GM12878 (cell line): ENCODE results near the gene ARID3B. TPM values are rescaled to one million over a fixed set of nuclear protein-coding genes. Genes with fewer than 3 reads are reported as not detected.

Source experiments
- ATAC-seq: fragments of 200-7000 bp; cut with Tn5 transposase; 3 replicates; pipeline ENCODE4 v1.9.1; 2020; ENCODE audit warnings: mild to moderate bottlenecking, moderate library complexity
- BruUV-seq: library from RNA; stranded (reverse); fragments of 400-500 nt; replicated peaks from 2 replicates; lab custom pipeline; 2021; lab: Mats Ljungman, UMichigan
- CTCF ChIA-PET: fragments of 300-600 bp; sonication (Branson Sonifier 250); formaldehyde crosslinking; extraction: SDS; loops from one replicate; lab custom pipeline; 2021; ENCODE audit warnings: inconsistent platforms; lab: Yijun Ruan, JAX
- POLR2A ChIA-PET: fragments of 350-600 bp; formaldehyde crosslinking; extraction: SDS; loops from one replicate; lab custom pipeline; 2021; ENCODE audit warnings: inconsistent platforms; lab: Charles Lee
- RAD21 ChIA-PET: fragments of 300-600 bp; sonication (Branson Sonifier 250); formaldehyde crosslinking; loops from one replicate; lab custom pipeline; 2023; ENCODE audit warnings: antibody characterized with exemption; ENCODE audit not compliant: unreplicated experiment; lab: Charles Lee
- SMC1A ChIA-PET: fragments of 300-600 bp; sonication (Branson Sonifier 250); formaldehyde crosslinking; loops from one replicate; lab custom pipeline; 2023; ENCODE audit not compliant: unreplicated experiment, uncharacterized antibody; lab: Charles Lee
- DNase-seq: peaks from one replicate; pipeline ENCODE4 v3.0.0-alpha.2; 2011; ENCODE audit warnings: low read depth, low spot score
- FAIRE-seq: peaks from 3 replicates; lab custom pipeline; 2011; peaks lifted over from hg19 to GRCh38; lab: Jason Lieb, UNC
- H2AFZ ChIP-seq: 2 replicates; pipeline ENCODE4 v1.6.0; 2011; ENCODE audit warnings: low read depth, low read length, control low read depth; ENCODE audit not compliant: control insufficient read depth
- H3K27ac ChIP-seq: 2 replicates; pipeline ENCODE4 v1.5.1; 2011; ENCODE audit warnings: control low read depth; ENCODE audit not compliant: control insufficient read depth, insufficient read depth
- H3K27me3 ChIP-seq, 2 experiments: replicated peaks in 1 of 2; 2 replicates each; pipeline versions ENCODE4 v1.6.0 to v1.6.1; 2011; ENCODE audit warnings: low read length in 1 of 2; ENCODE audit not compliant: control insufficient read depth in 2 of 2, insufficient read depth in 2 of 2
- H3K36me3 ChIP-seq, 2 experiments: 2 replicates each; pipeline ENCODE4 v1.5.1; 2011; ENCODE audit warnings: low read length in 1 of 2; ENCODE audit not compliant: control insufficient read depth in 2 of 2, insufficient read depth in 2 of 2
- H3K4me1 ChIP-seq: 2 replicates; pipeline ENCODE4 v1.6.1; 2011; ENCODE audit warnings: mild to moderate bottlenecking, low read length, moderate library complexity, mixed read lengths; ENCODE audit not compliant: control insufficient read depth, insufficient read depth
- H3K4me2 ChIP-seq: 2 replicates; pipeline ENCODE4 v1.6.0; 2011; ENCODE audit warnings: control low read depth; ENCODE audit not compliant: control insufficient read depth, insufficient read depth
- H3K4me3 ChIP-seq: fragments of 200-600 bp; sonication (generic); 2 replicates; pipeline ENCODE4 v1.5.1; 2016
- H3K79me2 ChIP-seq: 2 replicates; pipeline ENCODE4 v1.6.0; 2011; ENCODE audit warnings: low read length; ENCODE audit not compliant: control insufficient read depth, insufficient read depth
- H3K9ac ChIP-seq: 2 replicates; pipeline ENCODE4 v1.8.0; 2011; ENCODE audit warnings: low read length, control low read depth, mixed read lengths; ENCODE audit not compliant: control insufficient read depth, insufficient read depth
- H3K9me3 ChIP-seq: replicated peaks from 3 replicates; pipeline ENCODE4 v1.5.1; 2011; ENCODE audit warnings: mild to moderate bottlenecking, low read length; ENCODE audit not compliant: control insufficient read depth, insufficient read depth
- H4K20me1 ChIP-seq: 2 replicates; pipeline ENCODE4 v1.6.0; 2011; ENCODE audit not compliant: control insufficient read depth, insufficient read depth
- BMI1 ChIP-seq: fragments of 450-650 bp; IDR thresholded peaks from 2 replicates; pipeline ENCODE4 v1.6.1; 2016; ENCODE audit warnings: mild to moderate bottlenecking, moderate library complexity, borderline replicate concordance
- CEBPZ ChIP-seq: fragments of 150-350 bp; IDR thresholded peaks from 2 replicates; pipeline ENCODE4 v1.6.1; 2016; ENCODE audit warnings: low read depth, low read length
- GATAD2B ChIP-seq: fragments of 450-650 bp; conservative IDR thresholded peaks from 2 replicates; pipeline ENCODE4 v1.6.1; 2017; ENCODE audit warnings: low read depth, mild to moderate bottlenecking, moderate library complexity
- IRF3 ChIP-seq: fragments of 450-650 bp; IDR thresholded peaks from 2 replicates; pipeline ENCODE4 v1.6.1; 2014; ENCODE audit warnings: mild to moderate bottlenecking
- NKRF ChIP-seq: fragments of 450-650 bp; conservative IDR thresholded peaks from 2 replicates; pipeline ENCODE4 v1.6.1; 2017; ENCODE audit warnings: mild to moderate bottlenecking, moderate library complexity
- NRF1 ChIP-seq: conservative IDR thresholded peaks from 2 replicates; pipeline ENCODE4 v1.6.1; 2011; ENCODE audit warnings: mild to moderate bottlenecking, low read depth, low read length, improper control_type of control experiment
- RFX5 ChIP-seq: IDR thresholded peaks from 2 replicates; pipeline ENCODE4 v1.6.1; 2011; ENCODE audit warnings: low read depth, low read length, improper control_type of control experiment
- USF2 ChIP-seq: IDR thresholded peaks from 2 replicates; pipeline ENCODE4 v1.6.1; 2011; ENCODE audit warnings: low read depth, low read length, improper control_type of control experiment, borderline replicate concordance
- WRNIP1 ChIP-seq: IDR thresholded peaks from 2 replicates; pipeline ENCODE4 v1.6.1; 2011; ENCODE audit warnings: low read depth, low read length, improper control_type of control experiment, borderline replicate concordance
- YY1 ChIP-seq: IDR thresholded peaks from 2 replicates; pipeline ENCODE4 v1.6.1; 2011; ENCODE audit warnings: low read depth, mild to moderate bottlenecking, low read length
- ZBED1 ChIP-seq: IDR thresholded peaks from 2 replicates; pipeline ENCODE4 v1.6.1; 2016; ENCODE audit warnings: borderline replicate concordance
- WGBS: methylation state at CpG from one replicate; pipeline ENCODE4 v1.1.6; 2016; ENCODE audit warnings: low lambda C conversion rate; ENCODE audit not compliant: insufficient replicate concordance, insufficient coverage; ENCODE audit errors: missing lambda C conversion rate; 5-methylcytosine and 5-hydroxymethylcytosine counted together
- in situ Hi-C: fragments of 300-500 bp; cut with MboI; formaldehyde crosslinking; loops from 9 replicates; pipeline ENCODE4 v1.14.3; 2018; ENCODE audit warnings: mixed read lengths
- intact Hi-C: fragments of 100-400 bp; cut with micrococcal nuclease; formaldehyde crosslinking; loops from one replicate; pipeline ENCODE4 v1.14.2; 2022; ENCODE audit not compliant: unreplicated experiment
- polyA plus RNA-seq, 11 experiments: library from polyadenylated mRNA; depleted of rRNA in 4 of 11; unstranded in 6 of 11; stranded (reverse) in 5 of 11; fragments of >200 nt; fragmentation: Nextera tagmentation in 4 of 11; fragmentation: Illumina TruSeq in 1 of 11; extraction: Ambion mirVana in 4 of 11; extraction: Trizol in 1 of 11; gene quantifications; 1 replicate in 1 of 11; 2 replicates in 10 of 11; pipeline versions ENCODE4 v1.2.1 to v1.2.3, GENCODE V29; 2011 to 2016; ENCODE audit warnings: inconsistent platforms in 2 of 11, missing spikeins in 2 of 11, low read depth in 1 of 11
- total RNA-seq, 4 experiments: library from RNA; depleted of rRNA in 3 of 4; stranded (reverse); fragments of >200 nt in 3 of 4; fragmentation: Illumina TruSeq in 1 of 4; extraction: Trizol in 1 of 4; gene quantifications; 2 replicates each; pipeline versions ENCODE4 v1.2.1 to v1.2.3, GENCODE V29; 2013 to 2021

The ARID3B gene
- total and polyA plus RNA-seq, 10 of the 15 experiments (the other 5 are each of a cell fraction or from before 2014, with no cell fraction given) = 1.1 to 33.4 (median 24.0) TPM

DNA sequence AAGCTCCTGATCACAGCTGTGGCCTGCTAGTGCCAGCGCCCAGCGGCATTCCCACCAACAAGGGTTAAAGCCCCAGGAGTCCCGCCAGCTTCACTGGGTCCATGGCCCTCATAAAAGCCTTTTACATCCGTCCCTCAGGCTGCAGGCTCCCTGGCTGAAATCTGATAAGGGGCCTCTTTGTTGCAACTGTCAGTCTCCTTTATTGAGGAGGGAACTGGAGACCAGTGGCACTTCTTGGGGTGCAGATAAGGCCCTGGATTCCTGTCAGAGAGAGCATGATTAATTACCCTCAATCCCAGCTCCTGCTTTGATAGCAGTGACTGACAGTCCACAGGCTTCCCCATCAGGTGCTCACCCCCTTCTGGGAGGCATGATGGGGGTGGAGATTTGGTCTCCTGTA, 43.8 kb downstream of the ARID3B start (continued):
- no peak for TF ChIP-seq CEBPZ
- no peak for TF ChIP-seq USF2
- TF ChIP-seq YY1 = no peak
- no peak for TF ChIP-seq GATAD2B
- TF ChIP-seq ZBED1 = no peak
- no peak for TF ChIP-seq BMI1

DNA sequence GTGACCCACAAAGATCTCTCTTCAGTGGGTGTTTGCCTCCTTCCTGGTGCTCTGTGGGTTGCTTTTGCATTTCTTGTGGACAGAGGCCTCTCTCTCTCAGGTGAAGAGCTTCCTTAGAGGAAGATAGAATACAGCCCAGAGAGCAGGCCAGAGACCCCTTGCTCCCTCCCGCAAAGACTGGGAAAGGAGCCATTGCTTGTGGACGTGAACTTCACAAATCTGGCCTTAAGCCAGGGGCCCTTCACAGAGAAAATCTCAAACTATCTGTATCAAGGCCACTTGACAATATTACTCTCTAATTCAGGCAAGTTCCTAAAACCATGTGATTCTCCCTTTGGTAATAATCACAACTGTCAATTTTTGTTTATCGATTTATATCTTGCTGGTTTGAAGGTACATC, 44.2 kb downstream of the ARID3B start:
- Histone ChIP-seq H3K79me2 (no peaks in the 10 kb centered on the region; the same call in 1 of the 2 replicates), H3K9me3 (no peaks in the 10 kb centered on the region), H3K9ac (no peak overlapping the region)
- FAIRE-seq (no peak), DNase-seq (no peak)
- no TSS peak for BruUV-seq
- RAD21 ChIA-PET = no interaction called here
- TF ChIP-seq NRF1 = no peak
- no peak for TF ChIP-seq IRF3
- TF ChIP-seq NKRF = no peak
- no peak for TF ChIP-seq RFX5
- TF ChIP-seq WRNIP1 = no peak
- TF ChIP-seq, all 136 proteins: peak for 0
- H3K4me2 ChIP-seq = no peak overlapping the region
- no peaks in the 10 kb centered on the region for H3K4me1 ChIP-seq
- 82% methylated on average over 3 of the region's 3 CpGs for WGBS
- ChIA-PET POLR2A (no interaction called here), SMC1A (no interaction called here), CTCF (no interaction called here)
- intact Hi-C loops (no loop called here), in situ Hi-C loops (no loop called here)
- no peak overlapping the region for H2AFZ ChIP-seq
- H3K36me3 ChIP-seq = peaks cover 31 to 45% of the 10 kb centered on the region in 2 experiments
- H3K27me3 ChIP-seq = no peaks in the 10 kb centered on the region
- no peak overlapping the region for H3K4me3 ChIP-seq
- no peaks in the 10 kb centered on the region for H4K20me1 ChIP-seq
- ATAC-seq = no peak
- no peak overlapping the region for H3K27ac ChIP-seq
